GM12878 (cell line): Measurements from ENCODE around the gene ZNF507. TPM values are rescaled to one million over a fixed set of nuclear protein-coding genes. Genes with fewer than 3 reads are reported as not detected.

Source experiments
- CHD2 ChIP-seq: IDR thresholded peaks from 2 replicates; pipeline ENCODE4 v1.6.1; 2011; ENCODE audit warnings: low read depth, low read length, improper control_type of control experiment, borderline replicate concordance
- FOXK2 ChIP-seq: fragments of 450-650 bp; IDR thresholded peaks from 2 replicates; pipeline ENCODE4 v1.6.1; 2017; ENCODE audit warnings: mild to moderate bottlenecking, moderate library complexity
- GATAD2B ChIP-seq: fragments of 450-650 bp; conservative IDR thresholded peaks from 2 replicates; pipeline ENCODE4 v1.6.1; 2017; ENCODE audit warnings: low read depth, mild to moderate bottlenecking, moderate library complexity
- MTA3 ChIP-seq: IDR thresholded peaks from 2 replicates; pipeline ENCODE4 v1.6.1; 2012; ENCODE audit warnings: low read length, inconsistent platforms, borderline replicate concordance
- POLR2A ChIP-seq: IDR thresholded peaks from 2 replicates; pipeline ENCODE4 v1.6.1; 2011; ENCODE audit warnings: low read depth, mild to moderate bottlenecking, low read length
- POLR2AphosphoS5 ChIP-seq: IDR thresholded peaks from 2 replicates; pipeline ENCODE4 v1.6.1; 2011; ENCODE audit warnings: mild to moderate bottlenecking, low read length, inconsistent platforms
- RELA ChIP-seq: fragments of 450-650 bp; IDR thresholded peaks from 2 replicates; pipeline ENCODE4 v1.8.0; 2014; ENCODE audit warnings: borderline replicate concordance; ENCODE audit not compliant: partially characterized antibody
- SMARCA5 ChIP-seq: fragments of 450-650 bp; IDR thresholded peaks from 2 replicates; pipeline ENCODE4 v1.6.1; 2017; ENCODE audit warnings: mild to moderate bottlenecking
- TARDBP ChIP-seq: IDR thresholded peaks from 2 replicates; pipeline ENCODE4 v1.6.1; 2016; ENCODE audit warnings: borderline replicate concordance
- ZBED1 ChIP-seq: IDR thresholded peaks from 2 replicates; pipeline ENCODE4 v1.6.1; 2016; ENCODE audit warnings: borderline replicate concordance
- ZNF217 ChIP-seq: fragments of 450-650 bp; IDR thresholded peaks from 2 replicates; pipeline ENCODE4 v1.6.1; 2017; ENCODE audit warnings: antibody characterized with exemption, mild to moderate bottlenecking
- polyA plus RNA-seq, 11 experiments: library from polyadenylated mRNA; depleted of rRNA in 4 of 11; unstranded in 6 of 11; stranded (reverse) in 5 of 11; fragments of >200 nt; fragmentation: Nextera tagmentation in 4 of 11; fragmentation: Illumina TruSeq in 1 of 11; extraction: Ambion mirVana in 4 of 11; extraction: Trizol in 1 of 11; gene quantifications; 1 replicate in 1 of 11; 2 replicates in 10 of 11; pipeline versions ENCODE4 v1.2.1 to v1.2.3, GENCODE V29; 2011 to 2016; ENCODE audit warnings: inconsistent platforms in 2 of 11, missing spikeins in 2 of 11, low read depth in 1 of 11
- total RNA-seq, 4 experiments: library from RNA; depleted of rRNA in 3 of 4; stranded (reverse); fragments of >200 nt in 3 of 4; fragmentation: Illumina TruSeq in 1 of 4; extraction: Trizol in 1 of 4; gene quantifications; 2 replicates each; pipeline versions ENCODE4 v1.2.1 to v1.2.3, GENCODE V29; 2013 to 2021
- TF ChIP-seq, protein P1 (sequence below): IDR thresholded peaks from 2 replicates; pipeline ENCODE4 v1.6.1; 2011; ENCODE audit warnings: borderline replicate concordance, low read depth, mild to moderate bottlenecking, moderate library complexity, mixed read lengths, low read length; ENCODE audit not compliant: insufficient read depth; ENCODE audit errors: extremely low read length
- TF ChIP-seq, protein P2 (sequence below): fragments of 450-650 bp; IDR thresholded peaks from 2 replicates; pipeline ENCODE4 v1.6.1; 2018; ENCODE audit warnings: mild to moderate bottlenecking, low read depth, moderate library complexity; ENCODE audit not compliant: partially characterized antibody

The ZNF507 gene
- total and polyA plus RNA-seq, 10 of the 15 experiments (the other 5 are each of a cell fraction or from before 2014, with no cell fraction given), result 2.3 to 18.4 (median 10.1) TPM

DNA sequence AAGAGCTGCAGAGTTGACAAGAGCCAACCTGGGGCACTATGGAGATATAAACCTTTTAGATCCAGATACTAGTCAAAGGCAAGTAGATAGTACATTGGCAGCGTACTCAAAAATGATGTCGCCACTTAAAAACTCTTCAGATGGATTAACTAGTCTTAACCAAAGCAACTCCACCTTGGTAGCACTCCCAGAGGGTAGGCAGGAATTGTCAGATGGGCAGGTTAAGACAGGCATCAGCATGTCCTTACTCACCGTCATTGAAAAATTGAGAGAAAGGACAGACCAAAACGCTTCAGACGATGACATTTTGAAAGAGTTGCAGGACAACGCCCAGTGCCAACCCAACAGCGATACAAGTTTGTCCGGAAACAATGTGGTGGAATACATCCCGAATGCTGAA lies 8.9 kb downstream of the ZNF507 start (continued):
- no peak for TF ChIP-seq TARDBP
- TF ChIP-seq SMARCA5, result no peak
- TF ChIP-seq POLR2AphosphoS5, result no peak
- no peak for TF ChIP-seq POLR2A
- TF ChIP-seq CHD2, result no peak
- TF ChIP-seq GATAD2B, result no peak
- no peak for TF ChIP-seq FOXK2
- no peak for TF ChIP-seq ZNF217
- TF ChIP-seq, protein P1, sequence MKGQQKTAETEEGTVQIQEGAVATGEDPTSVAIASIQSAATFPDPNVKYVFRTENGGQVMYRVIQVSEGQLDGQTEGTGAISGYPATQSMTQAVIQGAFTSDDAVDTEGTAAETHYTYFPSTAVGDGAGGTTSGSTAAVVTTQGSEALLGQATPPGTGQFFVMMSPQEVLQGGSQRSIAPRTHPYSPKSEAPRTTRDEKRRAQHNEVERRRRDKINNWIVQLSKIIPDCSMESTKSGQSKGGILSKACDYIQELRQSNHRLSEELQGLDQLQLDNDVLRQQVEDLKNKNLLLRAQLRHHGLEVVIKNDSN, result no peak
- TF ChIP-seq, protein P2, sequence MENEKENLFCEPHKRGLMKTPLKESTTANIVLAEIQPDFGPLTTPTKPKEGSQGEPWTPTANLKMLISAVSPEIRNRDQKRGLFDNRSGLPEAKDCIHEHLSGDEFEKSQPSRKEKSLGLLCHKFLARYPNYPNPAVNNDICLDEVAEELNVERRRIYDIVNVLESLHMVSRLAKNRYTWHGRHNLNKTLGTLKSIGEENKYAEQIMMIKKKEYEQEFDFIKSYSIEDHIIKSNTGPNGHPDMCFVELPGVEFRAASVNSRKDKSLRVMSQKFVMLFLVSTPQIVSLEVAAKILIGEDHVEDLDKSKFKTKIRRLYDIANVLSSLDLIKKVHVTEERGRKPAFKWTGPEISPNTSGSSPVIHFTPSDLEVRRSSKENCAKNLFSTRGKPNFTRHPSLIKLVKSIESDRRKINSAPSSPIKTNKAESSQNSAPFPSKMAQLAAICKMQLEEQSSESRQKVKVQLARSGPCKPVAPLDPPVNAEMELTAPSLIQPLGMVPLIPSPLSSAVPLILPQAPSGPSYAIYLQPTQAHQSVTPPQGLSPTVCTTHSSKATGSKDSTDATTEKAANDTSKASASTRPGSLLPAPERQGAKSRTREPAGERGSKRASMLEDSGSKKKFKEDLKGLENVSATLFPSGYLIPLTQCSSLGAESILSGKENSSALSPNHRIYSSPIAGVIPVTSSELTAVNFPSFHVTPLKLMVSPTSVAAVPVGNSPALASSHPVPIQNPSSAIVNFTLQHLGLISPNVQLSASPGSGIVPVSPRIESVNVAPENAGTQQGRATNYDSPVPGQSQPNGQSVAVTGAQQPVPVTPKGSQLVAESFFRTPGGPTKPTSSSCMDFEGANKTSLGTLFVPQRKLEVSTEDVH, result no peak
- TF ChIP-seq RELA, result no peak
- no peak for TF ChIP-seq MTA3
- no peak for TF ChIP-seq ZBED1
